GM11168 (cell line): ENCODE data around the gene RABGAP1L.
"Not testable (repeated sequence)": the region's sequence is repeated elsewhere in the genome, so short reads cannot be mapped to it uniquely, and the experiment has no call there.

Source experiments
- in situ Hi-C: fragments of 300-500 bp; cut with MboI; formaldehyde crosslinking; loops from one replicate; pipeline ENCODE4 v1.12.0; 2022; ENCODE audit warnings: low sequenced_read_pairs; ENCODE audit not compliant: unreplicated experiment

The RABGAP1L gene

GRCh38 chr1:174153085-174153824, 6.1 kb upstream of the RABGAP1L start:
- in situ Hi-C loops, result no loop called here

GRCh38 chr1:174153825-174154107, 5.6 kb upstream of the RABGAP1L start:
- in situ Hi-C loops, result no loop called here

GRCh38 chr1:174156437-174156836, 2.9 kb upstream of the RABGAP1L start:
- in situ Hi-C loops, result no loop called here

- in situ Hi-C loops, result no loop called here
These were observed 2.0 kb upstream of the RABGAP1L start for GRCh38 chr1:174157157-174157806.

- in situ Hi-C loops, result no loop called here
These were observed 511 bp upstream of the RABGAP1L start for GRCh38 chr1:174158767-174159251.

GRCh38 chr1:174160109-174160473, 771 bp downstream of the RABGAP1L start:
- in situ Hi-C loops, result no loop called here

- in situ Hi-C loops, result no loop called here
These were observed 1.3 kb downstream of the RABGAP1L start for GRCh38 chr1:174160603-174161002.

- in situ Hi-C loops, result no loop called here
These were observed 2.5 kb downstream of the RABGAP1L start for GRCh38 chr1:174161813-174162212.

GRCh38 chr1:174164826-174165225, 5.5 kb downstream of the RABGAP1L start:
- in situ Hi-C loops, result no loop called here

GRCh38 chr1:174165471-174166137, 6.3 kb downstream of the RABGAP1L start:
- in situ Hi-C loops, result no loop called here

- in situ Hi-C loops, result no loop called here
These were observed 7.4 kb downstream of the RABGAP1L start for GRCh38 chr1:174166530-174167264.

GRCh38 chr1:174167265-174167803, 8.0 kb downstream of the RABGAP1L start:
- in situ Hi-C loops, result no loop called here

GRCh38 chr1:174169342-174169741, 10.0 kb downstream of the RABGAP1L start:
- in situ Hi-C loops, result no loop called here

- in situ Hi-C loops, result loop anchor here (5.0 kb wide), 1 partner anchor 41 kb away; no protein-coding TSS in a partner anchor
These were observed 11.8 kb downstream of the RABGAP1L start for GRCh38 chr1:174171073-174171472.

- in situ Hi-C loops, result loop anchor here (5.0 kb wide), 1 partner anchor 38 kb away; no protein-coding TSS in a partner anchor
These were observed 15.4 kb downstream of the RABGAP1L start for GRCh38 chr1:174174461-174175329.

- in situ Hi-C loops, result not testable (repeated sequence)
These were observed 19.1 kb downstream of the RABGAP1L start for GRCh38 chr1:174178459-174178858.

- in situ Hi-C loops, result no loop called here
These were observed 30.2 kb downstream of the RABGAP1L start for GRCh38 chr1:174189428-174190062.

GRCh38 chr1:174190691-174191199, 31.4 kb downstream of the RABGAP1L start:
- in situ Hi-C loops, result no loop called here

GRCh38 chr1:174191349-174191862, 32.1 kb downstream of the RABGAP1L start:
- in situ Hi-C loops, result no loop called here
